Gastrocnemius medialis (tissue), 4 donors: ENCODE results near the gene NUDCD2.

Experiments
- CTCF ChIP-seq, 5 experiments: fragments of 450-650 bp in 3 of 5; fragments of 200-600 bp in 2 of 5; sonication (generic) in 2 of 5; IDR thresholded peaks in 4 of 5; conservative IDR thresholded peaks in 1 of 5; 1 replicate in 4 of 5; 2 replicates in 1 of 5; pipeline ENCODE4 v1.5.1; 2016 to 2019; ENCODE audit warnings: antibody characterized with exemption in 5 of 5, mild to moderate bottlenecking in 3 of 5, moderate library complexity in 3 of 5
- POLR2A ChIP-seq, 2 donors: fragments of 450-650 bp; IDR thresholded peaks; one replicate each; pipeline ENCODE4 v1.6.1; 2017; ENCODE audit warnings: antibody characterized with exemption in 2 of 2, mild to moderate bottlenecking in 2 of 2, moderate library complexity in 2 of 2

DNA sequence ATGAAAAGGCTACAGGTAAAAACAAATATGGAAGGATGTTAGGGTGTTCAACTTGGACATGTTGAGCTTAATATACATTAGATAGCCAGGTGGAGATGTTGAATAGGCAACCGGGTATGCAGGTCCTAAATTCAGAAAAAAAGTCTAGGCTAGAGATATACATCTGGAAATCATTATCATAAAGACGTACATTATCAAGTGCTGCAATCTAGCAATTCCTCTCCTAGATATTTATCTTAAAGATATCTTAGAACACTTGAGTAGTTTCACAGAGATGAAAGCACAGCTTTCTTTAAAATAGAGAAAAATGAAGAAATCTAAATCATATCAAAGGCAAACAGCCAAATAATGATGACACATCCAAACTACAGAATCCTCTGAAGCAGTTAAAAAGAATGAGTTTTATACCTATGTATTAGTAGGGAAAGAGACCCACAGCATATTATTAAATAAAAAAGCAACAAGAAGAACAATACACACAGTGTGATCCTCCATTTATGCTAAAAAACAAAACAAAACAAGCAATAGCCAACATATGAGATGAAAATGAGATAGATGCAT is 3.8 kb downstream of the NUDCD2 start:
- TF ChIP-seq CTCF (IDR thresholded peaks at IDR 0.05 in 4 of 5, conservative IDR thresholded peaks at IDR 0.05 in 1 of 5) (no peak), POLR2A (IDR thresholded peaks at IDR 0.05) (no peak)
